HepG2 (cell line): ENCODE measurements around the gene RPL3. TPM values are rescaled to one million over a fixed set of nuclear protein-coding genes. Genes with fewer than 3 reads are reported as not detected.
A peak's percentile ranks its signal among the peaks of the same experiment; 100 is the strongest.

ENCODE experiments used
- ATF5 ChIP-seq: sonication (generic); formaldehyde crosslinking; IDR thresholded peaks from 2 replicates; pipeline ENCODE4 v1.4.0; 2020; ENCODE audit warnings: mild to moderate bottlenecking, low read depth, missing genetic modification reagents
- ETS1 ChIP-seq: sonication (generic); formaldehyde crosslinking; IDR thresholded peaks from 2 replicates; pipeline ENCODE4 v1.4.0; 2020; ENCODE audit warnings: missing genetic modification reagents
- FLYWCH1 ChIP-seq: sonication (generic); formaldehyde crosslinking; IDR thresholded peaks from 2 replicates; pipeline ENCODE4 v1.8.1; 2023; ENCODE audit warnings: mild to moderate bottlenecking, missing genetic modification reagents
- KDM4B ChIP-seq: sonication (generic); formaldehyde crosslinking; IDR thresholded peaks from 2 replicates; pipeline ENCODE4 v1.4.0; 2020; ENCODE audit warnings: missing genetic modification reagents
- NFKB2 ChIP-seq: sonication (generic); formaldehyde crosslinking; IDR thresholded peaks from 2 replicates; pipeline ENCODE4 v1.4.0; 2020; ENCODE audit warnings: missing genetic modification reagents, borderline replicate concordance
- RELA ChIP-seq: sonication (generic); formaldehyde crosslinking; IDR thresholded peaks from 2 replicates; pipeline ENCODE4 v1.4.0; 2020; ENCODE audit warnings: missing genetic modification reagents
- SOX13 ChIP-seq, 3 experiments: fragments of 450-650 bp in 1 of 3; sonication (generic) in 1 of 3; formaldehyde crosslinking in 1 of 3; IDR thresholded peaks in 2 of 3; conservative IDR thresholded peaks in 1 of 3; 2 replicates each; pipeline versions ENCODE4 v1.5.0 to v1.6.1; 2016 to 2020; ENCODE audit warnings: antibody characterized with exemption in 1 of 3, mild to moderate bottlenecking in 1 of 3, missing compliant biosample characterization in 1 of 3, missing genetic modification reagents in 1 of 3, moderate library complexity in 1 of 3
- TCF12 ChIP-seq, 2 experiments: fragments of 450-650 bp in 1 of 2; sonication (generic) in 1 of 2; formaldehyde crosslinking in 1 of 2; IDR thresholded peaks; 2 replicates each; pipeline versions ENCODE4 v1.6.1 to v1.8.0; 2017 to 2022; ENCODE audit warnings: antibody characterized with exemption in 1 of 2, mild to moderate bottlenecking in 1 of 2, missing genetic modification reagents in 1 of 2, moderate library complexity in 1 of 2
- ZFP36L1 ChIP-seq: sonication (generic); formaldehyde crosslinking; IDR thresholded peaks from 2 replicates; pipeline ENCODE4 v1.8.0; 2022; ENCODE audit warnings: mild to moderate bottlenecking, missing genetic modification reagents, moderate library complexity
- ZKSCAN8 ChIP-seq: IDR thresholded peaks from 2 replicates; pipeline ENCODE4 v1.6.1; 2016; ENCODE audit warnings: borderline replicate concordance, missing genetic modification reagents, missing compliant biosample characterization
- ZNF646 ChIP-seq: sonication (generic); formaldehyde crosslinking; IDR thresholded peaks from 2 replicates; pipeline ENCODE4 v1.9.0; 2021; ENCODE audit warnings: mild to moderate bottlenecking, missing genetic modification reagents
- polyA plus RNA-seq, 8 experiments: library from polyadenylated mRNA; depleted of rRNA in 3 of 8; stranded (reverse) in 7 of 8; unstranded in 1 of 8; fragments of >200 nt; fragmentation: Illumina TruSeq in 4 of 8; extraction: Trizol in 4 of 8; gene quantifications; 2 replicates each; pipeline versions ENCODE4 v1.2.1 to v1.2.3, GENCODE V29; 2011 to 2016; ENCODE audit warnings: low read depth in 4 of 8, missing spikeins in 1 of 8, mixed read lengths in 1 of 8; ENCODE audit not compliant: insufficient read depth in 1 of 8
- total RNA-seq, 5 experiments: library from RNA; depleted of rRNA; stranded (reverse); fragments of >200 nt; fragmentation: Illumina TruSeq; extraction: Trizol; gene quantifications; 2 replicates each; pipeline ENCODE4 v1.2.3, GENCODE V29; 2016; ENCODE audit warnings: low read depth in 1 of 5
- TF ChIP-seq, protein P1 (sequence below): sonication (generic); formaldehyde crosslinking; IDR thresholded peaks from 2 replicates; pipeline ENCODE4 v1.8.0; 2023; ENCODE audit warnings: mild to moderate bottlenecking, missing genetic modification reagents
- TF ChIP-seq, protein P2 (sequence below): sonication (generic); formaldehyde crosslinking; IDR thresholded peaks from 2 replicates; pipeline ENCODE4 v1.8.1; 2023; ENCODE audit warnings: mild to moderate bottlenecking, moderate library complexity, missing genetic modification reagents
- TF ChIP-seq, protein P3 (sequence below): sonication (generic); formaldehyde crosslinking; IDR thresholded peaks from 2 replicates; pipeline ENCODE4 v1.5.0; 2020; ENCODE audit warnings: missing genetic modification reagents

Gene RPL3
- total and polyA plus RNA-seq, 2 of the 13 experiments (the other 11 are each of a cell fraction or from before 2014, with no cell fraction given) = 1,051 to 3,279 TPM

GRCh38 chr22:39283322-39284141 lies 35.9 kb downstream of the RPL3 start (continued):
- TF ChIP-seq ZNF646 (CRISPR knock-in tag) = no peak
- TF ChIP-seq NFKB2 (CRISPR knock-in tag) = no peak; the same call in 1 of the 2 replicates
- TF ChIP-seq ETS1 (CRISPR knock-in tag) = 0 out of 2 replicates have a peak, but pooled peaks have one; percentile 43
- TF ChIP-seq, protein P1, sequence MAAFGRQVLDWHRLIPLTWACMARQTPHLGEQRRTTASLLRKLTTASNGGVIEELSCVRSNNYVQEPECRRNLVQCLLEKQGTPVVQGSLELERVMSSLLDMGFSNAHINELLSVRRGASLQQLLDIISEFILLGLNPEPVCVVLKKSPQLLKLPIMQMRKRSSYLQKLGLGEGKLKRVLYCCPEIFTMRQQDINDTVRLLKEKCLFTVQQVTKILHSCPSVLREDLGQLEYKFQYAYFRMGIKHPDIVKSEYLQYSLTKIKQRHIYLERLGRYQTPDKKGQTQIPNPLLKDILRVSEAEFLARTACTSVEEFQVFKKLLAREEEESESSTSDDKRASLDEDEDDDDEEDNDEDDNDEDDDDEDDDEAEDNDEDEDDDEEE (CRISPR knock-in tag) = peak; percentile 51; the same call in 1 of the 2 replicates
- TF ChIP-seq ZKSCAN8 (CRISPR knock-in tag) = peak; percentile 84; the same call in 1 of the 2 replicates
- TF ChIP-seq ZFP36L1 (CRISPR knock-in tag) = peak; percentile 87; the same call in 1 of the 2 replicates
- 0 out of 2 replicates have a peak, but pooled peaks have one; percentile 35 for TF ChIP-seq FLYWCH1 (CRISPR knock-in tag)
- TF ChIP-seq, protein P2, sequence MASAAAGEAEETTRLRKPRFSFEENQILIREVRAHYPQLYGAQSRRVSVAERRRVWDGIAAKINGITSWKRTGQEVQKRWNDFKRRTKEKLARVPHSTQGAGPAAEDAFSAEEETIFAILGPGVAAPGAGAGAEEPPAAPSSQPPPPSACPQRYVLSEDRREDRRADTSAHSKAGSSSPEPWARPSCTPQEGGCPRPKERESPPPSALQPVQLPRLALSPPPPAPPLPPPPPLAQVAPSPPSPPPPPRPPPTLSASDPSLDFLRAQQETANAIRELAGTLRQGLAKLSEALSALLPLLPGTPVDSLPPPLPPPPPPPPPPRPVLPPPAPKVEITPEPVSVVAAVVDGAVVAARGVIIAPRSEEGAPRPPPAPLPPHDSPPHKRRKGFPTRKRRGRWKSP = no peak; the same call in 1 of the 2 replicates
- TF ChIP-seq TCF12 (IDR thresholded peaks at IDR 0.05) = no peak
- TF ChIP-seq TCF12 (CRISPR knock-in tag; IDR thresholded peaks at IDR 0.05) = peak; percentile 90; the same call in 1 of the 2 replicates
- TF ChIP-seq SOX13 (IDR thresholded peaks at IDR 0.05) = no peak
- TF ChIP-seq SOX13 (CRISPR knock-in tag; conservative IDR thresholded peaks at IDR 0.05 in 1 of 2, IDR thresholded peaks at IDR 0.05 in 1 of 2) = peak in 1 of 2 experiments; percentile 67; a peak in 2 of 4 replicates
- TF ChIP-seq KDM4B (CRISPR knock-in tag) = peak; percentile 92
- 0 out of 2 replicates have a peak, but pooled peaks have one; percentile 72 for TF ChIP-seq ATF5 (CRISPR knock-in tag)
- TF ChIP-seq RELA (CRISPR knock-in tag) = no peak
- TF ChIP-seq, protein P3, sequence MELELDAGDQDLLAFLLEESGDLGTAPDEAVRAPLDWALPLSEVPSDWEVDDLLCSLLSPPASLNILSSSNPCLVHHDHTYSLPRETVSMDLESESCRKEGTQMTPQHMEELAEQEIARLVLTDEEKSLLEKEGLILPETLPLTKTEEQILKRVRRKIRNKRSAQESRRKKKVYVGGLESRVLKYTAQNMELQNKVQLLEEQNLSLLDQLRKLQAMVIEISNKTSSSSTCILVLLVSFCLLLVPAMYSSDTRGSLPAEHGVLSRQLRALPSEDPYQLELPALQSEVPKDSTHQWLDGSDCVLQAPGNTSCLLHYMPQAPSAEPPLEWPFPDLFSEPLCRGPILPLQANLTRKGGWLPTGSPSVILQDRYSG = no peak
